B cell (primary cell): Measurements from ENCODE around the gene ARHGAP15. TPM values are rescaled to one million over a fixed set of nuclear protein-coding genes. Genes with fewer than 3 reads are reported as not detected.

Experiments used
- ATAC-seq: fragments of 200-7000 bp; cut with Tn5 transposase; one replicate; pipeline ENCODE4 v1.10.0; 2021; ENCODE audit warnings: low read depth, mild to moderate bottlenecking, moderate number of reproducible peaks, moderate library complexity
- CTCF ChIA-PET: fragments of 350-600 bp; sonication (Branson Sonifier 250); formaldehyde crosslinking; loops from one replicate; lab custom pipeline; 2021; ENCODE audit warnings: antibody characterized with exemption, inconsistent platforms; lab: Charles Lee
- POLR2A ChIA-PET: fragments of 350-600 bp; sonication (Branson Sonifier 250); formaldehyde crosslinking; loops from one replicate; lab custom pipeline; 2021; ENCODE audit warnings: antibody characterized with exemption; lab: Charles Lee
- DNase-seq: peaks from one replicate; pipeline ENCODE4 v3.0.0; 2013
- H2AFZ ChIP-seq: 2 replicates; pipeline ENCODE4 v1.6.1; 2012; ENCODE audit warnings: mild to moderate bottlenecking, low read depth, low read length; ENCODE audit not compliant: insufficient read depth, poor library complexity, severe bottlenecking
- H3K27ac ChIP-seq, 2 donors: 1 replicate in 1 of 2; 2 replicates in 1 of 2; pipeline ENCODE4 v1.5.1; 2012 to 2013; ENCODE audit warnings: low read length in 2 of 2, mild to moderate bottlenecking in 2 of 2, moderate library complexity in 1 of 2
- H3K27me3 ChIP-seq, 4 experiments: fragments of 200-600 bp in 1 of 4; sonication (generic) in 1 of 4; replicated peaks in 1 of 4; 1 replicate in 2 of 4; 2 replicates in 2 of 4; pipeline versions ENCODE4 v1.6.1 to v1.7.0; 2013 to 2016; ENCODE audit warnings: low read length in 3 of 4, mild to moderate bottlenecking in 2 of 4, mixed read lengths in 1 of 4, moderate library complexity in 1 of 4; ENCODE audit not compliant: insufficient read depth in 4 of 4, control insufficient read depth in 3 of 4; ENCODE audit errors: control extremely low read depth in 1 of 4
- H3K36me3 ChIP-seq, 2 experiments: replicated peaks in 1 of 2; 1 replicate in 1 of 2; 2 replicates in 1 of 2; pipeline versions ENCODE4 v1.6.1 to v1.7.1; 2013; ENCODE audit warnings: low read length in 1 of 2; ENCODE audit not compliant: insufficient read depth in 2 of 2, control insufficient read depth in 1 of 2; ENCODE audit errors: control extremely low read depth in 1 of 2, extremely low read depth in 1 of 2
- H3K4me1 ChIP-seq, 2 donors: fragments of 200-600 bp in 1 of 2; sonication (generic) in 1 of 2; 1 replicate in 1 of 2; 2 replicates in 1 of 2; pipeline versions ENCODE4 v1.5.1 to v1.6.1; 2013 to 2017; ENCODE audit warnings: low read length in 2 of 2; ENCODE audit not compliant: control insufficient read depth in 2 of 2, insufficient read depth in 2 of 2
- H3K4me2 ChIP-seq: replicated peaks from 2 replicates; pipeline ENCODE3; 2012; ENCODE audit warnings: mild to moderate bottlenecking, low read depth, low read length; ENCODE audit not compliant: poor library complexity, severe bottlenecking
- H3K4me3 ChIP-seq, 5 experiments: fragments of 200-600 bp in 1 of 5; sonication (generic) in 1 of 5; 1 replicate in 3 of 5; 2 replicates in 2 of 5; pipeline versions ENCODE4 v1.5.1 to v1.7.0; 2011 to 2016; ENCODE audit warnings: low read length in 4 of 5, mild to moderate bottlenecking in 4 of 5, low read depth in 2 of 5, control low read depth in 1 of 5, moderate library complexity in 1 of 5; ENCODE audit not compliant: insufficient read depth in 1 of 5; ENCODE audit errors: control extremely low read depth in 1 of 5, extremely low read depth in 1 of 5
- H3K79me2 ChIP-seq: fragments of 200-600 bp; sonication (generic); one replicate; pipeline ENCODE4 v1.6.0; 2016; ENCODE audit warnings: low read length; ENCODE audit not compliant: control insufficient read depth, insufficient read depth
- H3K9ac ChIP-seq: fragments of 200-600 bp; sonication (generic); 2 replicates; pipeline ENCODE4 v1.6.1; 2017; ENCODE audit warnings: mild to moderate bottlenecking, low read length, moderate library complexity
- H3K9me3 ChIP-seq, 3 donors: one replicate each; pipeline versions ENCODE4 v1.6.1 to v1.7.1; 2013; ENCODE audit warnings: low read length in 2 of 3; ENCODE audit not compliant: control insufficient read depth in 2 of 3, insufficient read depth in 1 of 3; ENCODE audit errors: control extremely low read depth in 1 of 3
- H4K20me1 ChIP-seq: 2 replicates; pipeline ENCODE4 v1.6.0; 2012; ENCODE audit warnings: mild to moderate bottlenecking, low read length; ENCODE audit not compliant: insufficient read depth, control insufficient read depth, poor library complexity, severe bottlenecking
- H3K27ac Mint-ChIP-seq: one replicate; pipeline ENCODE4 v1.8.0; 2021; ENCODE audit warnings: mixed read lengths
- H3K27me3 Mint-ChIP-seq: one replicate; pipeline ENCODE4 v1.8.0; 2021; ENCODE audit warnings: mixed read lengths
- H3K4me1 Mint-ChIP-seq: one replicate; pipeline ENCODE4 v1.8.0; 2021; ENCODE audit warnings: mixed read lengths
- H3K4me3 Mint-ChIP-seq: one replicate; pipeline ENCODE4 v1.8.0; 2021; ENCODE audit warnings: mixed read lengths
- H3K9me3 Mint-ChIP-seq: one replicate; pipeline ENCODE4 v1.8.0; 2022; ENCODE audit warnings: mixed read lengths; ENCODE audit not compliant: insufficient read depth
- CTCF ChIP-seq: fragments of 200-600 bp; IDR thresholded peaks from one replicate; pipeline ENCODE4 v1.8.0; 2022; ENCODE audit warnings: antibody characterized with exemption, mild to moderate bottlenecking
- EZH2 ChIP-seq: IDR thresholded peaks from 2 replicates; pipeline ENCODE4 v1.6.1; 2012; ENCODE audit warnings: borderline replicate concordance, low read depth, mild to moderate bottlenecking, moderate library complexity, low read length; ENCODE audit not compliant: insufficient read depth, poor library complexity, severe bottlenecking
- WGBS: methylation state at CpG from one replicate; pipeline ENCODE4 v1.1.5; 2013; ENCODE audit warnings: missing lambda C conversion rate; ENCODE audit not compliant: insufficient coverage; 5-methylcytosine and 5-hydroxymethylcytosine counted together
- intact Hi-C: fragments of 100-400 bp; cut with micrococcal nuclease; formaldehyde crosslinking; loops from one replicate; pipeline ENCODE4 v1.10.0; 2022
- polyA plus RNA-seq: library from polyadenylated mRNA; depleted of rRNA; stranded (reverse); fragments of >200 nt; gene quantifications from 2 replicates; pipeline ENCODE4 v1.2.3, GENCODE V29; 2012
- total RNA-seq, 2 donors: library from RNA; stranded (reverse); fragments of 120-200 nt in 1 of 2; gene quantifications; 1 replicate in 1 of 2; 2 replicates in 1 of 2; pipeline versions ENCODE4 v1.2.3 to v1.2.4, GENCODE V29; 2013 to 2022

Gene ARHGAP15
- total and polyA plus RNA-seq, 2 donors (not counting 1 experiment from before 2014, with no cell fraction given): 58.6 to 187 TPM

- TF ChIP-seq CTCF (no peak), EZH2 (no peak)
- Mint-ChIP-seq H3K27me3 (no peaks in the 10 kb centered on the region), H3K4me3 (no peak overlapping the region), H3K27ac (no peak overlapping the region), H3K9me3 (no peaks in the 10 kb centered on the region), H3K4me1 (peaks cover 4% of the 10 kb centered on the region)
- ChIA-PET POLR2A (no interaction called here), CTCF (interaction anchor here (0.6 kb wide), 2 partner anchors 165 to 546 kb away, joined by 3 read pairs; no protein-coding TSS in a partner anchor)
- Histone ChIP-seq H3K9me3 (no peaks in the 10 kb centered on the region), H3K4me2 (no peak overlapping the region), H3K27me3 (no peaks in the 10 kb centered on the region), H3K27ac (no peak overlapping the region), H4K20me1 (peaks cover 8% of the 10 kb centered on the region), H3K4me1 (no peaks in the 10 kb centered on the region), H3K9ac (no peak overlapping the region), H3K79me2 (no peaks in the 10 kb centered on the region), H3K4me3 (no peak overlapping the region), H3K36me3 (peaks cover 5 to 14% of the 10 kb centered on the region in 2 experiments), H2AFZ (no peak overlapping the region)
- ATAC-seq: no peak
- DNase-seq: no peak
- intact Hi-C loops: no loop called here
- WGBS: no CpG with 5 or more reads among the region's 2 CpGs
Observed at GRCh38 chr2:143453981-143454511, 324.8 kb downstream of the ARHGAP15 start.

GRCh38 chr2:143455317-143455716 lies 326.1 kb downstream of the ARHGAP15 start:
- no CpG with 5 or more reads among the region's 3 CpGs for WGBS
- H3K27me3 Mint-ChIP-seq: no peaks in the 10 kb centered on the region
- Histone ChIP-seq H3K4me1 (no peaks in the 10 kb centered on the region), H3K36me3 (peaks cover 5 to 14% of the 10 kb centered on the region in 2 experiments), H3K79me2 (no peaks in the 10 kb centered on the region), H3K4me2 (no peak overlapping the region), H2AFZ (no peak overlapping the region), H3K9ac (no peak overlapping the region), H3K9me3 (no peaks in the 10 kb centered on the region), H4K20me1 (peaks cover 8% of the 10 kb centered on the region), H3K4me3 (no peak overlapping the region), H3K27me3 (no peaks in the 10 kb centered on the region), H3K27ac (no peak overlapping the region)
- no peak for TF ChIP-seq CTCF
- H3K9me3 Mint-ChIP-seq: no peaks in the 10 kb centered on the region
- ChIA-PET POLR2A (interaction anchor here (0.6 kb wide), 1 partner anchor 98 kb away, joined by 4 read pairs; no protein-coding TSS in a partner anchor), CTCF (no interaction called here)
- ATAC-seq: no peak
- no peak overlapping the region for H3K27ac Mint-ChIP-seq
- no peak overlapping the region for H3K4me3 Mint-ChIP-seq
- peaks cover 4% of the 10 kb centered on the region for H3K4me1 Mint-ChIP-seq
- intact Hi-C loops: no loop called here
- DNase-seq: no peak
